ENCODE results near the gene MYD88. TPM values are rescaled to one million over a fixed set of nuclear protein-coding genes. Genes with fewer than 3 reads are reported as not detected.

MYD88 gene
- polyA plus RNA-seq, 2 of the 4 experiments (the other 2 are of a cell fraction): 16.8 to 22.3 TPM

DNA sequence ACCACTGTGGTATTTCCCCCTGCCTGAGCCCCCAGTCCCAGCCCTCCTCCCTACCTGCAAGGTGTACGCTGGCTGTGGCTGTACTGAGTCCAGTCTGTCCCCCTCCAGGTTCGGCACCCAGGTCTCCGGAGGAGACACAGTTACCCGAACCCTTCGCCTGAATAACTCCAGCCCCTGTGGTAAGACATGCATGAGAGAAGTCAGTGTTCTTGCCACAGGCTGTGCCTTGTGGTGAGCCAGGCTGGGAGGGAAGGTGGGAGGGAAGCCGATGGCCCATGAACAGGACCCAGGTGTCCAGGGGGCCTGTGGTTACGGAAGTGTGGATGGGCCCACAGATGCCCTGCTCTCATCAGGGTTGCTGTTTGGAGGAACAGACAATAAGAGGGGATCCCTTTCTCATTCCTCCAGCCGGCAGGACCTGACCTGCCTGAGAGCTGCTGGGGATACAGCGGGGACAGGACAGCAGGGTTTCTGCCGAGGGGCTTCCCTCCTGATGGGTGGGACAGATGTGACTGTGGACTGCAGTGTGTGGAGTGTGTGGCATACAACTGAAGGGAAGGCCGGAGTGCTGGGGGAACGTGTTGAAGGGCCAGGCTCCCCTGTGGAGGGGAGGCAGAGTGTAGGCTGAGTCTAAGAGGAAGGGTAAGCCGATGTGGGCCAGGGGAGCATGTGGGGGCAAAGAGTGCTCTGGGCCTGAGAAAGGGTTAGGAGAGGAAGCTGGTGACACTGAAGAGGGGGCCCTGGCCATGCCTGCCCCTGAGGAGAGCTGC lies 23.4 kb upstream of the MYD88 start:
- CTCF ChIA-PET: interaction anchor here (1.8 to 3.2 kb wide), 2 partner anchors 16 to 231 kb away, joined by 4 to 15 read pairs; partner anchors contain the start of gene XYLB
- TF ChIP-seq MYC (IDR thresholded peaks at IDR 0.05; ENCODE audit: borderline replicate concordance, low read length): no peak
- TF ChIP-seq TFCP2L1 (CRISPR knock-in tag; IDR thresholded peaks at IDR 0.05): no peak
- no peak for TF ChIP-seq POLR2AphosphoS2 (conservative IDR thresholded peaks at IDR 0.05; ENCODE audit: low read length)
- TF ChIP-seq MAX (IDR thresholded peaks at IDR 0.05): no peak
- no peak for TF ChIP-seq USF2 (IDR thresholded peaks at IDR 0.05)
- no peak for TF ChIP-seq HOXB13 (CRISPR knock-in tag; IDR thresholded peaks at IDR 0.05; ENCODE audit: low read depth)
- FAIRE-seq (no peak), ATAC-seq (no peak), DNase-seq (ENCODE audit: low read depth in 1 of 2, low spot score in 1 of 2) (no peak)
- POLR2A ChIA-PET: interaction anchor here (2.6 kb wide), 1 partner anchor 22 kb away, joined by 12 read pairs; the partner anchor contains the start of gene ACAA1
- Histone ChIP-seq H3K4me3 (no peak overlapping the region), H3K9me3 (no peaks in the 10 kb centered on the region), H3K4me2 (no peak overlapping the region), H3K4me1 (no peaks in the 10 kb centered on the region), H3K27ac (no peak overlapping the region)
- 81% methylated on average over 10 of the region's 13 CpGs for WGBS (ENCODE audit: missing lambda C conversion rate)

DNA sequence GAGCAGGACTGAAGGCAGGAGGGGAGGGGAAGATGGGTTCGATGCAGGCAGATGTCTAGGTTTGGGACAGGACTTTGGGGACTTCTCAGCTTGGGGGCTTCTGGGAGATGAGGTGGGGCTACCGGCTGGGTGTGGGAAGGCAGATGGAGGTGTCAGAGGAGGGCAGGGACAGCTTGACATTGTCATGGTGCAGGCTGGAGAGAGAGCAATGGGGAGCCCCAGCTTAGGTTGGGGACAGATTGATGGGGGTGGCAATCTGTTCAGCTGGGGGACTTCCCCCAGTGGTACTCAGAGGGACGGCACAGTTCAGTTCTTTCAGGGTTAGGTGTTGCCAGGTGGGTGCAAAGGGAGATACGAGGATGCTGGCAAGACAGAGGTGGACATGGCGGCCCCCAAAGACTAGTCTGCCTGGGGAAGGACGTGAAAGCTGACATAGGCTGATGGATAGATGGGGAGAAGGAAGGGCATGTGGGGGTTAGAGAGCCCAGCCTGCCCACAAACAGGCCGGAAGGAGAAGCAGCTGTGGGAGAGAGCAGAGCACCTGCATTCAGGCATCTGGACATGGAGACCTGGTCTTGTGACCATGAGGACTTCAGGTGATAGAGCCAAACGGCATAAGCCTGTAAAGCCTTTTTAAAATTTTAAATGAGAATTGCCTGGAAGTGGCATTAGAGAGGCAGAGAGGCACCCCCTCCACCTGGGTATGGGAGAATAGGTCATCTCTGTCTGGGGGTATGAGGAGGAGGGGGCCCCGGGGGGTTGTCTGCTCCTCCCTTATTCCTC lies 22.6 kb upstream of the MYD88 start:
- FAIRE-seq (no peak), DNase-seq (ENCODE audit: low read depth in 1 of 2, low spot score in 1 of 2) (no peak), ATAC-seq (no peak)
- no peak overlapping the region for H3K4me3 ChIP-seq
- no peak for TF ChIP-seq ZC3H11A (IDR thresholded peaks at IDR 0.05)
- TF ChIP-seq RAD21 (conservative IDR thresholded peaks at IDR 0.05 in 1 of 2, IDR thresholded peaks at IDR 0.05 in 1 of 2): no peak
- TF ChIP-seq KDM1A (IDR thresholded peaks at IDR 0.05; ENCODE audit: low read depth): no peak
- TF ChIP-seq HOXA7 (CRISPR knock-in tag; IDR thresholded peaks at IDR 0.05): no peak
- TF ChIP-seq JUN (IDR thresholded peaks at IDR 0.05): no peak
- no peak for TF ChIP-seq TFCP2L1 (CRISPR knock-in tag; IDR thresholded peaks at IDR 0.05)
- TF ChIP-seq EP300 (IDR thresholded peaks at IDR 0.05): no peak
- TF ChIP-seq SREBF2 (IDR thresholded peaks at IDR 0.05): no peak
- no peak for TF ChIP-seq NFE2L2 (conservative IDR thresholded peaks at IDR 0.05; ENCODE audit: low read length)
- no peak for TF ChIP-seq HMGXB4 (CRISPR knock-in tag; IDR thresholded peaks at IDR 0.05; ENCODE audit: borderline replicate concordance)
- no peak for TF ChIP-seq PHF8 (IDR thresholded peaks at IDR 0.05; ENCODE audit: borderline replicate concordance, low read depth)
- no peak for TF ChIP-seq HES2 (IDR thresholded peaks at IDR 0.05)
- no peak for TF ChIP-seq CBX8 (IDR thresholded peaks at IDR 0.05)
- TF ChIP-seq, protein P1, sequence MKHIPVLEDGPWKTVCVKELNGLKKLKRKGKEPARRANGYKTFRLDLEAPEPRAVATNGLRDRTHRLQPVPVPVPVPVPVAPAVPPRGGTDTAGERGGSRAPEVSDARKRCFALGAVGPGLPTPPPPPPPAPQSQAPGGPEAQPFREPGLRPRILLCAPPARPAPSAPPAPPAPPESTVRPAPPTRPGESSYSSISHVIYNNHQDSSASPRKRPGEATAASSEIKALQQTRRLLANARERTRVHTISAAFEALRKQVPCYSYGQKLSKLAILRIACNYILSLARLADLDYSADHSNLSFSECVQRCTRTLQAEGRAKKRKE (CRISPR knock-in tag; IDR thresholded peaks at IDR 0.05; ENCODE audit: low read depth): no peak
- TF ChIP-seq EHF (CRISPR knock-in tag; IDR thresholded peaks at IDR 0.05): no peak
- H3K4me1 ChIP-seq: no peaks in the 10 kb centered on the region
- no peaks in the 10 kb centered on the region for H3K9me3 ChIP-seq
- 58% methylated on average over 9 of the region's 9 CpGs for WGBS (ENCODE audit: missing lambda C conversion rate)
- ChIA-PET CTCF (interaction anchor here (1.2 to 3.2 kb wide), 4 partner anchors 15 to 260 kb away, joined by 4 to 15 read pairs (median 4); partner anchors contain the start of gene XYLB), POLR2A (interaction anchor here (2.6 kb wide), 1 partner anchor 21 kb away, joined by 12 read pairs; the partner anchor contains the start of gene ACAA1)
- H3K27ac ChIP-seq: no peak overlapping the region
- no peak overlapping the region for H3K4me2 ChIP-seq
